K562 (cell line): ENCODE measurements around the gene FAM83F. TPM values are rescaled to one million over a fixed set of nuclear protein-coding genes. Genes with fewer than 3 reads are reported as not detected.

ENCODE experiments used
- ARID3A ChIP-seq: IDR thresholded peaks from 2 replicates; pipeline ENCODE4 v1.6.1; 2012; ENCODE audit warnings: low read depth, low read length, improper control_type of control experiment, borderline replicate concordance
- CTCF ChIP-seq, 3 experiments: IDR thresholded peaks in 2 of 3; conservative IDR thresholded peaks in 1 of 3; 2 replicates each; pipeline ENCODE4 v1.5.1; 2011 to 2012; ENCODE audit warnings: low read length in 3 of 3, mild to moderate bottlenecking in 3 of 3, control low read depth in 2 of 3, improper control_type of control experiment in 1 of 3, inconsistent platforms in 1 of 3, low read depth in 1 of 3, mixed read lengths in 1 of 3, moderate library complexity in 1 of 3; ENCODE audit not compliant: insufficient read depth in 2 of 3
- CXXC5 ChIP-seq: fragments of 250-450 bp; sonication (Bioruptor Pico); IDR thresholded peaks from 2 replicates; pipeline ENCODE4 v1.8.0; 2022; ENCODE audit warnings: inconsistent platforms, mild to moderate bottlenecking, moderate library complexity
- MIER1 ChIP-seq: fragments of 450-650 bp; IDR thresholded peaks from 2 replicates; pipeline ENCODE4 v1.6.1; 2016; ENCODE audit warnings: antibody characterized with exemption, mild to moderate bottlenecking, low read depth
- RBBP5 ChIP-seq: fragments of 200-600 bp; sonication (generic); IDR thresholded peaks from 2 replicates; pipeline ENCODE4 v1.6.1; 2012; ENCODE audit warnings: borderline replicate concordance, mild to moderate bottlenecking, low read length, control low read depth, inconsistent platforms; ENCODE audit not compliant: insufficient read depth, poor library complexity, severe bottlenecking
- RBM17 ChIP-seq: fragments of 200-400 bp; formaldehyde crosslinking; IDR thresholded peaks from 2 replicates; pipeline ENCODE4 v1.6.1; 2017; ENCODE audit warnings: low read depth, mild to moderate bottlenecking, low read length, borderline replicate concordance
- SMARCA4 ChIP-seq: fragments of 450-650 bp; IDR thresholded peaks from 2 replicates; pipeline ENCODE4 v1.6.1; 2016
- SP1 ChIP-seq: sonication (generic); formaldehyde crosslinking; IDR thresholded peaks from 2 replicates; pipeline ENCODE4 v1.8.1; 2022; ENCODE audit warnings: mild to moderate bottlenecking, missing genetic modification reagents
- ZKSCAN8 ChIP-seq: fragments of 200-800 bp; sonication (Bioruptor generic); IDR thresholded peaks from 2 replicates; pipeline ENCODE4 v1.6.1; 2016; ENCODE audit warnings: missing genetic modification characterization, missing compliant biosample characterization
- ZNF175 ChIP-seq: fragments of 200-800 bp; sonication (Bioruptor generic); IDR thresholded peaks from 2 replicates; pipeline ENCODE4 v1.6.1; 2016; ENCODE audit warnings: low read depth, mild to moderate bottlenecking, missing genetic modification characterization, missing compliant biosample characterization
- ZNF239 ChIP-seq: fragments of 250-450 bp; sonication (Bioruptor Pico); IDR thresholded peaks from 2 replicates; pipeline ENCODE4 v1.4.0; 2020; ENCODE audit warnings: mild to moderate bottlenecking
- ZNF311 ChIP-seq: fragments of 250-450 bp; sonication (Bioruptor Pico); IDR thresholded peaks from 2 replicates; pipeline ENCODE4 v1.4.0; 2020; ENCODE audit warnings: mild to moderate bottlenecking, moderate library complexity
- ZNF561 ChIP-seq: fragments of 450-650 bp; formaldehyde crosslinking; conservative IDR thresholded peaks from 2 replicates; pipeline ENCODE4 v1.4.0; 2020; ENCODE audit warnings: mild to moderate bottlenecking, moderate library complexity
- ZNF699 ChIP-seq: fragments of 250-450 bp; sonication (Bioruptor Pico); IDR thresholded peaks from 2 replicates; pipeline ENCODE4 v1.8.0; 2021; ENCODE audit warnings: mild to moderate bottlenecking, moderate library complexity; ENCODE audit not compliant: insufficient replicate concordance
- ZNF830 ChIP-seq: fragments of 250-450 bp; sonication (Bioruptor Pico); IDR thresholded peaks from 2 replicates; pipeline ENCODE4 v1.5.0; 2021; ENCODE audit warnings: mild to moderate bottlenecking
- polyA plus RNA-seq, 8 experiments: library from polyadenylated mRNA; depleted of rRNA in 4 of 8; stranded (reverse) in 5 of 8; unstranded in 3 of 8; fragments of >200 nt; fragmentation: Nextera tagmentation in 2 of 8; fragmentation: Illumina TruSeq in 1 of 8; extraction: Ambion mirVana in 2 of 8; extraction: Trizol in 1 of 8; gene quantifications; 2 replicates each; pipeline versions ENCODE4 v1.2.1 to v1.2.3, GENCODE V29; 2011 to 2014; ENCODE audit warnings: inconsistent platforms in 1 of 8, missing spikeins in 1 of 8
- total RNA-seq, 7 experiments: library from RNA; depleted of rRNA in 6 of 7; stranded (reverse); fragments of >200 nt in 6 of 7; fragmentation: Illumina TruSeq in 2 of 7; extraction: Trizol in 2 of 7; gene quantifications; 2 replicates each; pipeline versions ENCODE4 v1.2.1 to v1.2.3, GENCODE V29; 2011 to 2021; ENCODE audit warnings: low replicate concordance in 1 of 7
- TF ChIP-seq, protein P1 (sequence below), 2 experiments: fragments of 150-350 bp in 1 of 2; IDR thresholded peaks; 2 replicates each; pipeline ENCODE4 v1.6.1; 2012 to 2016; ENCODE audit warnings: low read depth in 2 of 2, low read length in 2 of 2, mild to moderate bottlenecking in 1 of 2, moderate library complexity in 1 of 2
- TF ChIP-seq, protein P2 (sequence below): fragments of 450-650 bp; formaldehyde crosslinking; IDR thresholded peaks from 2 replicates; pipeline ENCODE4 v1.4.0; 2020; ENCODE audit warnings: mild to moderate bottlenecking, moderate library complexity

FAM83F gene
- total and polyA plus RNA-seq, 9 of the 15 experiments (the other 6 are each of a cell fraction or from before 2014, with no cell fraction given), result under 0.01 to 0.13 (median 0.04) TPM; not detected in 1

DNA sequence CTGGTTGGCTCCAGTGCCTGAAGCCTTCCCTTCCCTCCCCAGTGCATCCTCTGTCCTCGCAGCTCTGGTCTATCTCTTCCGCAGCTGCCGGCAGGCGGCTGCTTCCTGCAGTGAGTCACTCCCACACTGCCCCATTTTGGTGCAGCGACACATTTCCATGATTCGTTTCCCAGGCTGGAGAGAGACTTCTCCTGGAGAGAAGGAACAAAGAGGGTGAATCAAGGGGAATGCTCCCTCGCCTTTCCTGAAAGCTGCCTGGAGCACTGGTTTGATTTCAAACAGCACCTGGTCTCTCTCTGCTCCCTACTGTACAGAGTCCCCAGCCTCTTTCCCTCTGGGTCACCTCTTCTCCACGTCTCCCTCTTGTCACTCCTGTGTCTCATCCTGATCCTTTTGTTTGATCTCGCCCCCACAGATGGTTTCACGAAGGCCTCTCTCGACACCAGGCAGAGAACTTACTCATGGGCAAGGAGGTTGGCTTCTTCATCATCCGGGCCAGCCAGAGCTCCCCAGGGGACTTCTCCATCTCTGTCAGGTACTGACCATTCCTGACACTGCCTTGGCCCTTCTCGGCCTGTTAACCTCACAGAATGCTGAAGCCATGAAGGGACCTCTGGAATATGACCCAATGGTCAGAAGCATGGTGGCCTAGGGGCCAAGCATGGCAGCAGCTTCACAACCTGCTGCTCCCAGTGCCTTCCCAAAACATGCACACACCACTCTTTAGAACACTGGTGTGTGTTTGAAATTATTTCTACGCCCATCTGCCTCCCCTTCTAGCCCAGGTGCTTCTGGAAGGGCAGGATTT, 34.9 kb upstream of the FAM83F start, which contains the start of gene TMA7B (continued):
- TF ChIP-seq, protein P1, sequence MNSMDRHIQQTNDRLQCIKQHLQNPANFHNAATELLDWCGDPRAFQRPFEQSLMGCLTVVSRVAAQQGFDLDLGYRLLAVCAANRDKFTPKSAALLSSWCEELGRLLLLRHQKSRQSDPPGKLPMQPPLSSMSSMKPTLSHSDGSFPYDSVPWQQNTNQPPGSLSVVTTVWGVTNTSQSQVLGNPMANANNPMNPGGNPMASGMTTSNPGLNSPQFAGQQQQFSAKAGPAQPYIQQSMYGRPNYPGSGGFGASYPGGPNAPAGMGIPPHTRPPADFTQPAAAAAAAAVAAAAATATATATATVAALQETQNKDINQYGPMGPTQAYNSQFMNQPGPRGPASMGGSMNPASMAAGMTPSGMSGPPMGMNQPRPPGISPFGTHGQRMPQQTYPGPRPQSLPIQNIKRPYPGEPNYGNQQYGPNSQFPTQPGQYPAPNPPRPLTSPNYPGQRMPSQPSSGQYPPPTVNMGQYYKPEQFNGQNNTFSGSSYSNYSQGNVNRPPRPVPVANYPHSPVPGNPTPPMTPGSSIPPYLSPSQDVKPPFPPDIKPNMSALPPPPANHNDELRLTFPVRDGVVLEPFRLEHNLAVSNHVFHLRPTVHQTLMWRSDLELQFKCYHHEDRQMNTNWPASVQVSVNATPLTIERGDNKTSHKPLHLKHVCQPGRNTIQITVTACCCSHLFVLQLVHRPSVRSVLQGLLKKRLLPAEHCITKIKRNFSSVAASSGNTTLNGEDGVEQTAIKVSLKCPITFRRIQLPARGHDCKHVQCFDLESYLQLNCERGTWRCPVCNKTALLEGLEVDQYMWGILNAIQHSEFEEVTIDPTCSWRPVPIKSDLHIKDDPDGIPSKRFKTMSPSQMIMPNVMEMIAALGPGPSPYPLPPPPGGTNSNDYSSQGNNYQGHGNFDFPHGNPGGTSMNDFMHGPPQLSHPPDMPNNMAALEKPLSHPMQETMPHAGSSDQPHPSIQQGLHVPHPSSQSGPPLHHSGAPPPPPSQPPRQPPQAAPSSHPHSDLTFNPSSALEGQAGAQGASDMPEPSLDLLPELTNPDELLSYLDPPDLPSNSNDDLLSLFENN (IDR thresholded peaks at IDR 0.05; ENCODE audit: low read depth in 2 of 2, low read length in 2 of 2), result no peak
- TF ChIP-seq RBBP5, result no peak
- TF ChIP-seq ZNF175 (CRISPR knock-in tag), result peak; percentile 64; the same call in 1 of the 2 replicates
- TF ChIP-seq, protein P2, sequence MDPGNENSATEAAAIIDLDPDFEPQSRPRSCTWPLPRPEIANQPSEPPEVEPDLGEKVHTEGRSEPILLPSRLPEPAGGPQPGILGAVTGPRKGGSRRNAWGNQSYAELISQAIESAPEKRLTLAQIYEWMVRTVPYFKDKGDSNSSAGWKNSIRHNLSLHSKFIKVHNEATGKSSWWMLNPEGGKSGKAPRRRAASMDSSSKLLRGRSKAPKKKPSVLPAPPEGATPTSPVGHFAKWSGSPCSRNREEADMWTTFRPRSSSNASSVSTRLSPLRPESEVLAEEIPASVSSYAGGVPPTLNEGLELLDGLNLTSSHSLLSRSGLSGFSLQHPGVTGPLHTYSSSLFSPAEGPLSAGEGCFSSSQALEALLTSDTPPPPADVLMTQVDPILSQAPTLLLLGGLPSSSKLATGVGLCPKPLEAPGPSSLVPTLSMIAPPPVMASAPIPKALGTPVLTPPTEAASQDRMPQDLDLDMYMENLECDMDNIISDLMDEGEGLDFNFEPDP (CRISPR knock-in tag), result no peak
- TF ChIP-seq ZNF561 (CRISPR knock-in tag), result no peak
- TF ChIP-seq ZNF311 (CRISPR knock-in tag), result 0 out of 2 replicates have a peak, but pooled peaks have one; percentile 18
- no peak for TF ChIP-seq ARID3A
- no peak for TF ChIP-seq ZNF239 (CRISPR knock-in tag)
- no peak for TF ChIP-seq MIER1
- TF ChIP-seq ZNF699 (CRISPR knock-in tag), result no peak
- TF ChIP-seq CXXC5 (CRISPR knock-in tag), result peak; percentile 55
- peak; percentile 16; the same call in 1 of the 2 replicates for TF ChIP-seq SMARCA4
- no peak for TF ChIP-seq ZKSCAN8 (CRISPR knock-in tag)
- TF ChIP-seq ZNF830 (CRISPR knock-in tag), result no peak
- 0 out of 2 replicates have a peak, but pooled peaks have one; percentile 3 for TF ChIP-seq SP1 (CRISPR knock-in tag)
- TF ChIP-seq CTCF (IDR thresholded peaks at IDR 0.05 in 2 of 3, conservative IDR thresholded peaks at IDR 0.05 in 1 of 3; ENCODE audit: insufficient read depth in 2 of 3, low read depth in 1 of 3, low read length in 3 of 3), result peak; percentile 32 to 37 (median 33); a peak in 4 of 6 replicates
- no peak for TF ChIP-seq RBM17
